ENCODE results near the gene OR56B4.
"Not testable (repeated sequence)": the region's sequence is repeated elsewhere in the genome, so short reads cannot be mapped to it uniquely, and the experiment has no call there.

The OR56B4 gene, protein sequence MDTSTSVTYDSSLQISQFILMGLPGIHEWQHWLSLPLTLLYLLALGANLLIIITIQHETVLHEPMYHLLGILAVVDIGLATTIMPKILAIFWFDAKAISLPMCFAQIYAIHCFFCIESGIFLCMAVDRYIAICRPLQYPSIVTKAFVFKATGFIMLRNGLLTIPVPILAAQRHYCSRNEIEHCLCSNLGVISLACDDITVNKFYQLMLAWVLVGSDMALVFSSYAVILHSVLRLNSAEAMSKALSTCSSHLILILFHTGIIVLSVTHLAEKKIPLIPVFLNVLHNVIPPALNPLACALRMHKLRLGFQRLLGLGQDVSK

DNA sequence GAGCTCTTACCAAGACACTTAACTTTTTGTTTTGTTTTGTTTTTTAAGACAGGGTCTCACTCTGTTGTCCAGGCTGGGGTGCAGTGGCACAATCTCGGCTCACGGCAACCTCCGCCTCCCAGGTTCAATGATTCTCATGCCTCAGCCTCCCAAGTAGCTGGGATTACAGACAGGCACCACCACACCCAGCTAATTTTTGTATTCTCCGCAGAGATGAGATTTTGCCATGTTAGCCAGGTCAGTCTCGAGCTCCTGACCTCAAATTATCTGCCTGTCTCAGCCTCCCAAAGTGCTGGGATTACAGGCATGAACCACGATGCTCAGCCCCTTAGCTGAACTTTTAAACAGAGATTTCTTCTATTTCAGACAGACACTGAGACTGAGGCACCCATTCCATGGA is at the start of gene OR56B4:
OR56B4 (plus strand) TSS at position 301 of the 400 bp plus-strand sequence; CDS start at position 396, 95 bp downstream.
- not testable (repeated sequence) for DNase-seq

DNA sequence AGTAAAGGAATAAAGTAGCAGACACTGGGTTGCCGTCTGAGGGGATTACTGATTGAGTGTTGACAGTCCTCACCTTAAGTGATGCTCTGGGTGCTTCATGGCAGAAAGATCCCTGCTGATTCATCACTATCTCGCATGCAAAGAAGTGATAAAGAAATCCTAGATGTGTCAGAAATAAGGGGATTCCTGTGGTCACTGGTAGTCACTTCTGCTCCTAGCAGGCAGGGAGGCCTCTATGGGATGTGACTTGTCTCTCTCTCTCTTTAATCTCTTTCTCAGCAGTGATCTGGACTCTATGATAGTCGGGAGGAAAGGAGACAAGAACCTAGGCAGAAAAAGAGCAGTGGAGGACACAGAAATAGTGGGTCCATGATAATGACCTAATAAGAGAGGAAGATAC is 46.0 kb upstream of the OR56B4 start:
- no peak for DNase-seq

DNA sequence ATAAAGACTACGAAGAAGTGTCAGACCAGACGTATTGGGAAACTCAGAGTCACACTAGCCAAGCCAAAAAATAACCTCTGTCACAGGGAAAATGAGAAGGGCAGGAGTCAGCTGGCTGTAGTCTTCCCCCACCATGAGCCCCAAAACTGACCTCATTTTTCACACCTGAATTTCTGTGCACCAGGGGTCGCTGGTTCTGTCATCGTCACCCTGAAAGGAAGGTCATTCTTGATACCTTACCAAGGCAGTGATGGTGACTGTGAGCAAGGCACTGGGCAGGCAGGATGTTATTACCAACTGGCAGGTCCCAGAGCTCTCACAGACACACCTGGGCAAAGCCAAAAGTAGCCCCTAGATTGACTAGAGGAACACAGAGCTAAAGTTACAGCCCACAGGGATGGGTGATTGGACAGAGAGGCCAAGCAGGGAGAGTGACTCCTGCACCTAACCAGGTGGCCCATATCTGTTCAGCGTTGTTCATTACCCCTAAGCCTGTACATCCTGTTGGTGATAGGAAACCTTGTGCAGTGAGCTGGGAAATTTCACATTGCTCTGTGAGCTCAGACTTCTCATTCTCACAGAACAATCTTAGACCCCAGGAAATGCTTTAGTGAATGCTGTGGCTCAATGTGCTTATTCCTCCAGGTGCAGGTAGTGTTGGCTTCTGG is 44.7 kb upstream of the OR56B4 start:
- no peak for DNase-seq

DNA sequence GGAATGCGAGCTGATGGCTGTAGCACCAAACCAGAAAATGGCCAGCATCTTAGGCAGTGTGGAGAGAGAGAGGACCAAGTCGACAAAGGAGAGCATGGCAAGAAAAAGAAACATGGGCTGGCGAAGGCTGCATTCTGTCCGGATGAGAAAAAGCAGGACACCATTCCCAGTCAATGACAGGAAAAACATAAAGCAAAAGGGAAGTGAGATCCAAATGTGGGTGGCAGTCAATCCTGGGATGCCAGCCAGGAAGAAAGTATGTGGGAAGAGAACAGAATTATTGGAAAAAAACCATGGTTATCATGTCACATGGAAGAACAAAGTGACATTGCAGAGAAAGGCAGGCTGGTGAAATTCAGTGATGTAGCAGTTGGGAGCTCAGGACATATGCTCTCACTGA is 40.0 kb upstream of the OR56B4 start:
- DNase-seq: no peak

DNA sequence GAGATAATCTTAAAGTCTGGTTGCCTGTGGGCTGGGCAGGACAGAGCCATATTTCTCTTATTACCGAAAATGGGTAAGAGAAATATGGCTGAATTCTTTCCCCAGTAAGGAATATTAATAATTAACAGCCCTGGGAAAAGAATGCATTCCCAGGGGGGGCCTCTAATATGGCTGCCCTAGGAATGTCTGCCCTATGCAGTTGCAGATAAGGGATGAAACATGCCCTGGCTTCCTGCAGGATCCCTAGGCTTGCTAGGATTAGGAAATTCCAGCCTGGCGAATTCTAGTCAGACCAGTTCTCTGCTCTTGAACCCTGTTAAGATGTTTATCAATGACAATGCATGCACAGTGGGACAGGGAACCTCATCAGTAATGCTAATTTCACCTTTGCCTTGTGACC is 31.0 kb upstream of the OR56B4 start:
- DNase-seq: not testable (repeated sequence)

DNA sequence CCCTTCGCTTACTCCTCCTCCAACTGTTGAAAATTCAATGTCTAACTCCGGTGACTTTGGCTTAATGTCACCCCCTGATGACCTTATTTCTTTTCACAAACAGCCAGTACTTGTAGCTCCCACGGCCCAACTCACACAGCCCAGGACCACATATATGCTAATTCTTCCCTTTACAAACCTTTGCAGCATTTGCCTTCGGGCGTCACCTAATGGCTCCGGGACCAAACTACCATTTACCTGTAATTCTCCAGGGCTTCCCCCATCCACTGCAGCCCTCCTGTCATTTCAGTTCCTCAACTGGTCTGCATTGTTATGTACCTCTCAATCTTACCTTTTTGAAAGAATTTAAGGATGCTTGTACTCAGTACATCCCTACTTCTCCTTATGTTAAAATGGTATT is 29.8 kb upstream of the OR56B4 start:
- no peak for DNase-seq

DNA sequence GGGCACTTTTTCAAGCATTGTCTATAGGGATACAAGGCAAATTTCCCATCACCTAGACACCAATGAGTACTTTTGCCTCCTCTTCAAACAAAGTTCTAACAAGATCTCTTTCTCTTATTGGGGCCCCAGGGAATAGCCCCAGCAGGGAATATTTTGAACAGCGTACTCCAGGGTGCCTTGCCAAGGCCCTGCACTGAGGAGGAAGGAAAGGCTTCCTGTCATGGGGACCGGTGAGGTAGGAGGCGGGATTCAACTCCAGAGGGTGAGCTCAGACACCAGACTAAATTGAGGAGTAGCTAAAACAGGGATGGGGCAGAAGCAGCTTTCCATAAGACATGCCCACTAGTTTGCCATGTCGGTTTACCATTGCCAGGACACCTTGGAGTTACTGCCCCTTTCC is 28.0 kb upstream of the OR56B4 start:
- DNase-seq: no peak

DNA sequence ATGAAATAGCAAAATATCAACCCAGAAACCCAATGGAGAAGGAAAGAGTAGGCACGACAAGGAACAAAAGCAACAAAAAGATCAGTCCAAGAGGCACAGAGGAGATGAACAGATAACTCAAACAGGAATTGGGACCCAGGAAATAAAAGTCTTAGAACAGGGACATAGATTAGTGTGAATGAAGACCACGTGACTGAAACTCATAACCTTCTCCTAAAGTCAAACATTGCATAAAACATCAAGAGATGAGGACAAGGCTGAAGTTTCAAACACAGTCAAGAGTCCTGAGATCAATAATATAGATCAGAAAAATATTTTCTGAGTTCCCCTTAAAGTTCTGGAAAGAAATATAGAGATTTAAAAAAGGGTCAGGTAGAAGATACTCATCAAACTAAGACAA is 24.4 kb upstream of the OR56B4 start:
- no peak for DNase-seq

DNA sequence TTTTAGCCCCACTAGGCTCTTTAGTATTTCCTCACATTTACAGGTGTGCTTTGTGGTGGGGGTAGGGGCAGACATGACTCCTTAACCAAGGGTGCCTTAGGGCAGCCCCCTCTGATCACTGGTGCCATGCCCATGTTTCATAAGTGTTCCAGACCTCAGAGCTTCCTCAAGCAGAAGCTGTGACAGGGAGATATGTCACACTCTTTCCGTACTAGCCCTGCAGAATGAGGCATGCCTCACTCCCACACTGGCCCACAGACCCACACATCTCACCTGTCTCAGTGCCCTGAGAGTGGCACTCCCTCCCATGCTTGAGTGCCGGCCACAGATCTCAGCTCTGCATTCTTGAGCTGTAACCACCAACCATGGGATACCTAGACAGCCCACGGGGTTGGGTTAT is 22.9 kb upstream of the OR56B4 start:
- no peak for DNase-seq

DNA sequence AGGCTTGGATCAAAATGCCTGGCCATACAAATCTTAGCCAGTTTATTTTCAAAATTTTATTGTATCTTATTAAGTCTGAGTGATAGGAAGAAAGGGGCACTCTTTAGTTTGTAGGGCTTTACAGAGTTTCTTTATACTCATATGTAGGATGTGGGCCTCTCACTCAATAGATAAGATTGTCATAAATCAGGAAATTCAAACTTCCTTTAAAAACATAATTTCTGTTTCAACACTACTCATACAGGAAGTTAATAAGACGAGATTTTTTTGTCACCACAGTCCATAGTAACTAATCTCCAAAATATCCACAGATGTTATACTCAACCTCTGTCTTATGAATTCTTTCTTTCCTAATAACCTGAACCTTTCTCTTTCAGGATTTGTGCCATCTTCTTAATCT is 13.3 kb upstream of the OR56B4 start:
- DNase-seq: no peak

DNA sequence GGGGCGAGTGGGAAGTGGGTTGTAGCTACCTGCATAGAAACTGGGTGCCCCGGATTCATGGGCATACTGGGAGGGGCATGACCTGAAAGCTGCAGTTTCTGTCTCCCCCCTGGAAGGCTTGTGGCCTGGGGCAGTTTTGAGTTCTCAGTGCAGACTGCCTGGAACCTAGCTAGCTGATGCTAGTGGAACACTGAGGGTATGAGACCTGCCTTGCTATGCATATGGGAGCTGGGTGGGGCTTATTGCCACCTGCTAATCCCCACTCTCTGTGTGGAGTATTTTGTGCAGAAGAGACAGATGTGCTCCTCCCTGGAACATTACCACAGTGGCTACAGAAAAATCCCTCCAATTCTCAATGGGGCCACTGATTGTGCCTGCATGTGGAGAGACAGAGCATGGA is 11.7 kb upstream of the OR56B4 start:
- no peak for DNase-seq

DNA sequence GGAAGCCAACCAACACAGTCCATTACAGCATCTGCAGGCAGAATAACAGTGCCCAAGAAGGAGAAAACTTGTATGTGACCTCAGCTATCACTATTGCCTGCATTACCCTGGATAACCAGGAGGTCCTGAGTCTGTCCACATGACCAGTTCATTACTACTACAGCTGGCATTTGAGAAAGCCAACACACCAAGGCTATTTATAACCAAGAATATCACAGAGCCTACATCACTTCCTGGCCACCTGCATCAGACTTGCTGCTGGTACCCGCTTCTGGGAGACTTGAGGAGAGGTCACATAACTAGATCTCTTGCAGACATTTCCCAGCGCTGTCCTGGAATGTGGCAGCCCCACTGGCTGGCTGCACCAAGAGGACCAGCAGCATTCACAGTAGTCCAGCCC is 11.1 kb upstream of the OR56B4 start:
- no peak for DNase-seq

DNA sequence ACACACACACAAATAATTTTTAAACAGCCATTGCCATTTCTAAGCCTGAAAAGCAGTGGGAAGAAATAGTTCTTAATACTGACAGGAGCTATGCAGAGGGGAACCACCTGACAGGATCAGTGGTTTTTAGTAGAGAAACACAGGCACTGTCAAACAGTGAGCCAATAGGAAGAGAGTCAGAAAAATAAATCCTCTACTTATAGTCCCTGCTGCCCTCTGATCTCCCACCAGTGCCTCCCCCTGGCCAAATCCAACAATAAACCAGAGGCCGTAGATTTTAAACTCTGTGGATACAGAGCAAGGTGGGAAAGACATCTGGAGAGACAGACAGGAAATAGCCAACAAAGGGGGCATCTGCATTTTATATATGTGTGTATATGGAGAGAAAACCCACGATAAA is 7.9 kb upstream of the OR56B4 start:
- no peak for DNase-seq

DNA sequence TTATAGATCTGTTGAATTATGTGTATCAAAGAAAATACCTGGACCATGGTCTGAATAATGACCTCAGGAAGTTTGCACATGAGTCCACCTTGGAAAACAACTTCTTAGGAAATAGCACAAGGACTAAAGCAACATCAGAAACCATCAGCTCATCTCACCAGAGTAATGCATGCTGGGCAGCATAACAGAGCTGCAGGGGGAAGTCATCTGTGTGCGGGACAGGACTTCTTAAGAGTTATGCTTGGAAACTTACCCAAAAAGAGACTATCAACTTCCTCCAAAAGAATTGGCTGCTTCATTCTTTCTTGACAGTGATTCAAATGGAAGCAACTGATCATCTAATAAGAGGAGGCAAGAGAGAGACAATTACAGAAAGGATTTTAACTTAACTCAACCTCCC is 2.5 kb downstream of the OR56B4 start:
- no peak for DNase-seq

DNA sequence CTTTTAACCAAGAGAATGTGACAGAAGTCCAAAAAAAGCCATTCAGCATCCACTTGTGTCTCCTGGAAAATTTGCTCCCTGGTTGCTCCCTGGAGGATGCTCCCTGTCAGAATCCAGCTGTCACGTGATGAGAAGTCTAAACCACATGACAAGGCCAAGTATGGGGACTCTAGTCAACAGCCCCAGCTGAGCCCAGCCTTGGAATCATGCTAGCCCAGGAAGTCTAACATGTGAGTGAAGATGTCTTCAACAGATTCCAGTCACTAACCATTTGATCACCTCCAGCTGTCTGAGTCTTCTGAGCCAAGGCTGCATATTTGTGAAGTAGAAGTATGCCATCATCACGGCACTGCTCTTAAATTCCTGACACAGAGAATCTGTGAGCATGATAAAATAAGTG is 4.2 kb downstream of the OR56B4 start:
- DNase-seq: no peak

DNA sequence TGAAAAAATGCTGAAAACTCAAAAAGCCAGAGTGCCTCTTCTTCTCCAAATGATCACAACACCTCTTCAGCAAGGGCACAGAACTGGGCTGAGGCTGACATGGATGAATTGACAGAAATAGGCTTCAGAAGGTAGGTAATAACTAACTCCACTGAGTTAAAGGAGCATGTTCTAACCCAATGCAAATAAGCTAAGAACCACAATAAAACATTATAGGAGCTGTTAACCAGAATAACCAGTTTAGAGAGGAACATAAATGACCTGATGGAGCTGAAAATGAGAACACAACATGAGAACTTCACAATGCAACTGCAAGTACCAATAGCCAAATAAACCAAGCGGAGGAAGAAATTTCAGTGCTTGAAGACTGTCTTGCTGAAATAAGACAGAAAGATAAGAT is 9.2 kb downstream of the OR56B4 start:
- DNase-seq: no peak

DNA sequence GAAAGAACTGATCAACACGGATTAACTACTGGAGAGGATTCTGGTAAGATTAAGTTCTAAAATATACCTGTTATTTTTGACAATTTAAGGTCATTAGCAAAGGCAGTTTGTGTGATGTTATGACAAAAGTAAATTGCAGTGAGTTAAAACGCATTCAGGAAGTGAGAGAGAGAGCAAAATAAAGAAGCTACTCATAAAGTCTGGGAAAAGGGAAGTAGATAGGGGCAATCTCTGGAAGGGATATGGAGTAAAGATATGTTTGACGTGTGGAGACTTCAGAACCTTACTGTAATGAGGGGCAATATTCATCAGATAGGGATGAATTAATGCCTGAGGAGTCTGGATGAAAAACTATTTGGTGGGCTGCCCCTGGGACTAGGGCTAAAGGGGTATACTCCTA is 16.8 kb downstream of the OR56B4 start:
- DNase-seq: no peak

DNA sequence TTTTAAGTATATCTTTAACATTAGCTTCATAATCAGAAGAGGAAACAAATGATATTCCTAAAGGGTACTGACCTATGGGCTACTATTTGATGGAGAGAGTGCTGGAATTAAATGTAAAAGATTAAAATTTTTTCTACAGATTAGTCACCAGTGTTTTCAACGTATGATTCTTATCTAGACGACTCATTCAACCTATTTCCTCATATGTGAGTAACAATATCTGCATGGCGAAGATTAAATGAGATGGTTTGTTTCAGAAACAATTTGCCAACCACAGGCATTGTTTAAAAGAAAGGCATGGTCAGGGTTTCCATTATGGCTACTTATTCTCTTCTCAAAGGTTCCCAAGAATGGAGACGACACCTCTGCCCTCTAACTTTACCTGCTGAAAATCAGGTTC is 20.4 kb downstream of the OR56B4 start:
- DNase-seq: no peak

DNA sequence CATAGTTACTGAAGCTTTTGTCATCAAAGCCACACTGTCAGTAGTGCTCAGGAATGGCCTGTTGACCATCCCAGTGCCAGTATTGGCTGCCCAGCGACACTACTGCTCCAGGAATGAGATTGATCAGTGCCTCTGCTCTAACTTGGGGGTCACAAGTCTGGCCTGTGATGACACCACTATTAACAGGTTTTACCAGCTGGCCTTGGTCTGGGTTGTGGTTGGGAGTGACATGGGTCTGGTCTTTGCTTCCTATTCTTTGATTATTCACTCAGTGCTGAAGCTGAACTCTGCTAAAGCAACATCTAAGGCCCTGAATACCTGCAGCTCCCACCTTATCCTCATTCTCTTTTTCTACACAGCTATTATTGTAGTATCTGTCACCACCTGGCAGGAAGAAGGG is 21.5 kb downstream of the OR56B4 start:
- DNase-seq: no peak

DNA sequence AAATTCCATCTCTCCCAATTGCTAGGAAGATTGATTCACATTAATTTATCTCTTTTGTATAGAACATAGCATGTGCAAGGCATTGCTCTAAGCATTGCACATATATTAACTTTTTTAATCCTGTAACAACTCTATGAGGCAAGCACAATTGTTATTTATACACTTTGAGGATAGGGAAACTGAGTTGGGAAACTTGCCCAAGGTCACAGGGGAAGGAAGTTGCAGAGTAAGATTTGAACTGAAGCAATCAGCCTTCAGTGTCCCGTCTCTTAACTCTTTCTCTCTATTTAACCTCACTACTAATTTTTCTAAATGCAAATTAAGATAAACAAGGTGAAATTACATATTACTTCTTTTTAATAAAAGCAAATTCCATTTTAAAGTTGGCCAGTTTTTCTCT is 22.2 kb downstream of the OR56B4 start:
- DNase-seq: no peak

DNA sequence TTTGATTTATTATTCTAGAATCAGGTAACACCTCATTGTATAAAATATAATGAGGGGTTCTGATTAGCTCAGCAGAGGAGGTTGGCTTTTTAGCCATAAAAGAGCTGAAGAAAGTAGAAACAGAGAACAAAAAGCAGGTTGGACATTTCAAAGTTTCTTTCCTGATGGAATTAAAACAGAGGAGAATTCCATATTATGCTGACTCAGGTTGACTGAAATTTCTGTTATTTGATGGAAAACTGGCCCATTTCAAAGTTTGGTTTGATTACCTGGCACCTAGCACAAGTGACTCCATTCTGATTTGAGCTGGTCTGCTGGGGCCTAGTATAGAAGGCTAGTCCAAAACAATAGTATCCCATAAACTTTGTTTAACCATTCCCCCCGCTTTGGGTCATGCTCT is 24.9 kb downstream of the OR56B4 start:
- no peak for DNase-seq

DNA sequence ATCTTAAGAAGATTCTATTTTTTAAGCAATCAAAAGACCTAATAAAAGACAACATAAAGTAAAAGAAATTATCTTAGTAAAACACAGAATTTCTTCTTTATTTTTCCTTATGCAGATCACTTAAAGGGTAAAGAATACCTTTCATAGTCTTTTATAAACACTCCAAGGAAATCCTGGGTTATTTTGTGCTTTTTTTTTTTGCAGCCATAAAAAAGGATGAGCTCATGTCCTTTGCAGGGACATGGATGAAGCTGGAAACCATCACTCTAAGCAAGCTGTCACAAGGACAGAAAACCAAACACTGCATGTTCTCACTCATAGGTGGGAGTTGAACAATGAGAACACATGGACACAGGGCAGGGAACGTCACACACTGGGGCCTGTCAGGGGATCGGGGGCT is 28.5 kb downstream of the OR56B4 start:
- not testable (repeated sequence) for DNase-seq

DNA sequence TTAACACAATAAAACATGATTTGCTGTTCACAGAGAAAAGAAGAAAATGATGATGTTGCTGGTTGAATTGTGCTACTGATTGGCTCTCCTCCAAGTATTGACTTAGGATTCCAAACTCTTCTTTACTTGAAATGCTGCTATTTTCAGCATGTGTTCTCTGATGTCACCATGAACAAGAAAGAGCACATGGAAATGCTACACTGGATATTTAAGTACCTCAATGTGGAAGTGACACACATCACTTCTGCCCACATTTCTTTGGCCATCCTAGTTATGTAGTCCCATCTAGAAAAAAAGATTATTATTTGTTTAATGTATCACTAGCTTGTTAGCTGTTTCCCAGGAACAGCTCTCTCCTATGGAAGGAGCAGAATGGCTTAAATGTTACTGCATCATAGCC is 35.5 kb downstream of the OR56B4 start:
- DNase-seq: no peak

DNA sequence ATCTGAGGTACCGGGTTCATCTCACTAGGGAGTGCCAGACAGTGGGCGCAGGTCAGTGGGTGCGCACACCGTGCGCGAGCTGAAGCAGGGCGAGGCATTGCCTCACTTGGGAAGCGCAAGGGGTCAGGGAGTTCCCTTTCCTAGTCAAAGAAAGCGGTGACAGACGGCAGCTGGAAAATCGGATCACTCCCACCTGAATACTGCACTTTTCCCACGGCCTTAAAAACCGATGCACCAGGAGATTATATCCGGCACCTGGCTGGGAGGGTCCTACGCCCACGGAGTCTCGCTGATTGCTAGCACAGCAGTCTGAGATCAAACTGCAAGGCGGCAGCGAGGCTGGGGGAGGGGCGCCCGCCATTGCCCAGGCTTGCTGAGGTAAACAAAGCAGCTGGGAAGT is 36.3 kb downstream of the OR56B4 start:
- not testable (repeated sequence) for DNase-seq

DNA sequence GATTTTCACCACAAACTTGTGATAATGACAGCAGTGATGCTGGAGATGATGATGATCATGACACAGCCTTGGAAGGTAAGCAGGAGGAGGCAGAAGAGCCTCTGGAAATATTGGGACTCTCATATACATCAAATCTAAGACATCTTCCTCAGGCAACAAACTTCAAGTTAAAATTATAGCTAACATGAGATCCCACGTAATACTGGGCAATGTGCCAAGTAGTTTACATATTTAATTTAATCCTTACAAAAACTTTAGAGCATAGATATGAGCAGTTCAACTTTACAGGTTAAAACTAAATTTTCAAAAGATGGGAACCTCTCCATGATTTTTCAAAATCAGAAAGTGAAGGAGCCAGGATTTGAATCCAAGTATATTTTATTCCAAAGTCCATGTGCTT is 43.6 kb downstream of the OR56B4 start:
- no peak for DNase-seq
